Tibial artery (tissue), 4 donors: ENCODE results near the gene CCIN.

Source experiments
- DNase-seq, 2 donors: peaks; one replicate each; pipeline ENCODE4 v3.0.0-alpha.2; 2019
- H3K27ac ChIP-seq, 2 donors: fragments of 200-600 bp; sonication (generic) in 1 of 2; 1 replicate in 1 of 2; 2 replicates in 1 of 2; pipeline ENCODE4 v1.5.1; 2018 to 2019; ENCODE audit warnings: mild to moderate bottlenecking in 1 of 2
- H3K27me3 ChIP-seq, 2 donors: fragments of 200-600 bp; sonication (generic) in 1 of 2; one replicate each; pipeline versions ENCODE4 v1.5.1 to v1.6.0; 2016 to 2019
- H3K36me3 ChIP-seq, 3 donors: fragments of 200-600 bp; sonication (generic) in 2 of 3; one replicate each; pipeline ENCODE4 v1.5.1; 2016 to 2019; ENCODE audit warnings: mild to moderate bottlenecking in 2 of 3
- H3K4me1 ChIP-seq, 4 donors: fragments of 200-600 bp; sonication (generic) in 2 of 4; 1 replicate in 3 of 4; 2 replicates in 1 of 4; pipeline ENCODE4 v1.5.1; 2016 to 2019
- H3K4me3 ChIP-seq, 2 donors: fragments of 200-600 bp; sonication (generic) in 1 of 2; 1 replicate in 1 of 2; 2 replicates in 1 of 2; pipeline ENCODE4 v1.5.1; 2018 to 2019; ENCODE audit warnings: mild to moderate bottlenecking in 2 of 2
- H3K9me3 ChIP-seq, 3 donors: fragments of 200-600 bp; sonication (generic) in 1 of 3; one replicate each; pipeline ENCODE4 v1.5.1; 2016 to 2019
- CTCF ChIP-seq, 2 experiments: fragments of 200-600 bp in 1 of 2; fragments of 450-650 bp in 1 of 2; IDR thresholded peaks; one replicate each; pipeline ENCODE4 v1.5.1; 2017 to 2019; ENCODE audit warnings: antibody characterized with exemption in 2 of 2, mild to moderate bottlenecking in 1 of 2, moderate library complexity in 1 of 2
- intact Hi-C: fragments of 100-400 bp; cut with DNase I; formaldehyde crosslinking; loops from one replicate; pipeline ENCODE4 v1.15.0; 2023; ENCODE audit warnings: low total_unique reads

The CCIN gene

GRCh38 chr9:36146651-36147050 lies 22.5 kb upstream of the CCIN start:
- no peak for DNase-seq
- intact Hi-C loops: no loop called here
- H3K4me1 ChIP-seq: peaks cover 0 to 57% (median 41%) of the 10 kb centered on the region in 4 donors
- peaks cover 0 to 15% (median 0%) of the 10 kb centered on the region in 3 donors for H3K36me3 ChIP-seq
- no peaks in the 10 kb centered on the region for H3K9me3 ChIP-seq
- peak overlapping the region; percentile 79 to 80 for H3K27ac ChIP-seq
- no peak for TF ChIP-seq CTCF (IDR thresholded peaks at IDR 0.05)
- H3K4me3 ChIP-seq: no peak overlapping the region
- H3K27me3 ChIP-seq: no peaks in the 10 kb centered on the region

GRCh38 chr9:36147441-36148175 lies 21.6 kb upstream of the CCIN start:
- no peaks in the 10 kb centered on the region for H3K27me3 ChIP-seq
- peaks cover 0 to 47% (median 31%) of the 10 kb centered on the region in 4 donors for H3K4me1 ChIP-seq
- no peak overlapping the region for H3K4me3 ChIP-seq
- intact Hi-C loops: no loop called here
- H3K9me3 ChIP-seq: no peaks in the 10 kb centered on the region
- no peak for TF ChIP-seq CTCF (IDR thresholded peaks at IDR 0.05)
- peaks cover 0 to 17% (median 0%) of the 10 kb centered on the region in 3 donors for H3K36me3 ChIP-seq
- H3K27ac ChIP-seq: peak overlapping the region; percentile 79 to 80
- DNase-seq: no peak

GRCh38 chr9:36148311-36149051 lies 20.7 kb upstream of the CCIN start:
- peak in 1 of 2 experiments; percentile 16 for TF ChIP-seq CTCF (IDR thresholded peaks at IDR 0.05)

GRCh38 chr9:36149197-36149596 lies 20.0 kb upstream of the CCIN start:
- Histone ChIP-seq H3K4me1 (peaks cover 0 to 43% (median 26%) of the 10 kb centered on the region in 4 donors), H3K9me3 (no peaks in the 10 kb centered on the region), H3K27me3 (no peaks in the 10 kb centered on the region), H3K36me3 (peaks cover 0 to 17% (median 0%) of the 10 kb centered on the region in 3 donors), H3K27ac (peak overlapping the region; percentile 79 to 80), H3K4me3 (no peak overlapping the region)
- intact Hi-C loops: no loop called here
- peak; percentile 52 to 74 for DNase-seq
- no peak for TF ChIP-seq CTCF (IDR thresholded peaks at IDR 0.05)

More at GRCh38 chr9:36148311-36149051, 20.7 kb upstream of the CCIN start:
- intact Hi-C loops: no loop called here
- H3K9me3 ChIP-seq: no peaks in the 10 kb centered on the region
- H3K4me1 ChIP-seq: peaks cover 0 to 39% (median 27%) of the 10 kb centered on the region in 4 donors
- H3K27ac ChIP-seq: peak overlapping the region; percentile 79 to 80
- H3K36me3 ChIP-seq: peaks cover 0 to 17% (median 0%) of the 10 kb centered on the region in 3 donors
- peak; percentile 98 to 99 for DNase-seq
- no peaks in the 10 kb centered on the region for H3K27me3 ChIP-seq
- no peak overlapping the region for H3K4me3 ChIP-seq

DNA sequence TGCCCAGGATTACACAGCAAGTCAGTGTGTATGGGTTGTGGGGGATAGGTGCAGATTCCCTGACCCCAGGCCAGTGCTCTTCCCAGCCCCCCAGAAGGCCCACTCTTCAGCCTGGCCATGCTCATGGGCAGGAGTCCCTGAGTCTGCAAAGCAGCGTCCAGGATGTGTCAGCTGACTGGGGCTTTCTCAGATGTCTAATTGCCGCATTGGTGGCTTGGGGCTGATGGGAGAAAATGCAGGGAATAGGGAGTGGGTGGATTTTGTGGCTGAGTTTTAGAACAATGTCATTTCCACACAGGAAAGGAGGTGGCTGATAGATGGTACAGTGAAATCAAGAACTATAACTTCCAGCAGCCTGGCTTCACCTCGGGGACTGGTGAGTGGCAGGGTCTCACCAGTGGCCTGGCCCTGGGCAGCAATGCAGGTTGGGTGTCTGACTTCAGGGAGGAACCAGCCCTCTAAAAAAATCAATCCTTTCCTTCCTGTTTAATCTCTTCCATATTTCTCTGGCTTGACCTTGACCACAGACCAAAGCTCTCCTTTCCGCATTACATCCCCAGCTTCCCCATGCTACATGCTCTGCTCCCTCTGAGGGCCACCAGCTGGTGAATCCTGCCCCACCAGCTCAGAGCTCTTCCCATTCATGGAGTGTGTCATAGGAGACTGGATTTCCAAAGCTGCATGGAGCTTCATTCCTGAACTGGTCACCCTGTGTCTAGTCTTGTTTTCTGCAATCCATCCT lies 18.4 kb upstream of the CCIN start:
- Histone ChIP-seq H3K4me3 (no peak overlapping the region), H3K36me3 (peaks cover 0 to 17% (median 0%) of the 10 kb centered on the region in 3 donors), H3K9me3 (no peaks in the 10 kb centered on the region), H3K4me1 (peaks cover 0 to 53% (median 29%) of the 10 kb centered on the region in 4 donors), H3K27ac (no peak overlapping the region), H3K27me3 (no peaks in the 10 kb centered on the region)
- intact Hi-C loops: no loop called here
- DNase-seq: no peak
- no peak for TF ChIP-seq CTCF (IDR thresholded peaks at IDR 0.05)
